ENCODE measurements around the gene OR9A4.

Gene OR9A4

GRCh38 chr7:141916099-141916498 lies at the start of gene OR9A4:
OR9A4 (plus strand) TSS chr7:141916399; CDS start chr7:141918876, 2,477 bp downstream.
- no peak within 1 kb of the TSS for H3K27ac ChIP-seq
- no peaks in the 10 kb centered on the region for H3K27me3 ChIP-seq (ENCODE audit: insufficient read depth, low read depth, severe bottlenecking)
- DNase-seq = no peak
- no peak within 1 kb of the TSS for H3K4me3 ChIP-seq (ENCODE audit: low read depth, low read length)
- no peak for TF ChIP-seq CTCF (IDR thresholded peaks at IDR 0.05; ENCODE audit: low read depth, low read length)
- H3K36me3 ChIP-seq = no peaks in the 10 kb centered on the region
- no peaks in the 10 kb centered on the region for H3K9me3 ChIP-seq (ENCODE audit: severe bottlenecking)

DNA sequence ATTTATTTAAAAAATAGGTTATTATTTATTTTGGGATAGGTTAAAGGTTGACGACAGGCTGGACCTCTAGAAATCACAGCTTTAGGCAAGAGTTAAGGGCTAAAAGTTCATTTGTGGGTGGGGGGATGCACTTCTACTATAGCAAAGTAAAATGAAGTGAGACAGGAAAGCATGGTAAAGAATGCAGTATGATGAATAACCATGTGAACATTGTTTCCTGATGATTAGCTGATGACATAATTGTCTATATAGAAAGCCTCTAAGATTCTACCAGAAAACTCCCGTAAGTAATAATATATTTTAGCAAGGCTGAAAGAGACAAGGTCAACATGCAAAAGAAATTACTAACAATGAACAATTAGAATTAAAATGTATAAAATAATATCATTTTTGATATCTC lies 49.2 kb upstream of the OR9A4 start:
- H3K27me3 ChIP-seq (ENCODE audit: insufficient read depth, low read depth, severe bottlenecking) = no peaks in the 10 kb centered on the region
- no peak for DNase-seq
- no peak for TF ChIP-seq CTCF (IDR thresholded peaks at IDR 0.05; ENCODE audit: low read depth, low read length)
- H3K36me3 ChIP-seq = no peaks in the 10 kb centered on the region
- H3K9me3 ChIP-seq (ENCODE audit: severe bottlenecking) = no peaks in the 10 kb centered on the region
- no peak overlapping the region for H3K4me3 ChIP-seq (ENCODE audit: low read depth, low read length)
- no peak overlapping the region for H3K27ac ChIP-seq

DNA sequence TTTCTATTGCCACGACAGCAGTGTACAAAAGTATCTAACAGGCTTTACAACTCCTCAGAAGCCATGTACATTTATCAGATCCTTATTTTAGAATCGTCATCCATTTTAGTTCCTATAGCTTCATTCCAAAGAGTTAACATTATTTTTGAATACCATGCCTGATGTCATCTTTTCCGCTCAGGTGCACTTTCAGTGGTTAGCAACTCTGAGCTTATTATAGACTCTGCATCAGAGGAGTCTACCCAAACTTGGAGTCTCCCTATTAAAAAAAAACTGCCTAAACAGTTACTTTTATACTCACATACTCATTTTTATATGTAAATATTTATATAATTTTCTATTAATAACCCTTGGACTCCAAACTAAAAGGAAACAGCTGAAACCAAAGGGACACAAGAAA lies 43.3 kb upstream of the OR9A4 start:
- no peak overlapping the region for H3K27ac ChIP-seq
- TF ChIP-seq CTCF (IDR thresholded peaks at IDR 0.05; ENCODE audit: low read depth, low read length) = no peak
- no peak for DNase-seq
- no peaks in the 10 kb centered on the region for H3K36me3 ChIP-seq
- no peaks in the 10 kb centered on the region for H3K27me3 ChIP-seq (ENCODE audit: insufficient read depth, low read depth, severe bottlenecking)
- H3K9me3 ChIP-seq (ENCODE audit: severe bottlenecking) = no peaks in the 10 kb centered on the region
- no peak overlapping the region for H3K4me3 ChIP-seq (ENCODE audit: low read depth, low read length)

GRCh38 chr7:141874787-141875186 lies 41.4 kb upstream of the OR9A4 start:
- Histone ChIP-seq H3K27ac (no peak overlapping the region), H3K36me3 (no peaks in the 10 kb centered on the region), H3K4me3 (ENCODE audit: low read depth, low read length) (no peak overlapping the region), H3K27me3 (ENCODE audit: insufficient read depth, low read depth, severe bottlenecking) (no peaks in the 10 kb centered on the region), H3K9me3 (ENCODE audit: severe bottlenecking) (no peaks in the 10 kb centered on the region)
- TF ChIP-seq CTCF (IDR thresholded peaks at IDR 0.05; ENCODE audit: low read depth, low read length) = no peak
- no peak for DNase-seq

DNA sequence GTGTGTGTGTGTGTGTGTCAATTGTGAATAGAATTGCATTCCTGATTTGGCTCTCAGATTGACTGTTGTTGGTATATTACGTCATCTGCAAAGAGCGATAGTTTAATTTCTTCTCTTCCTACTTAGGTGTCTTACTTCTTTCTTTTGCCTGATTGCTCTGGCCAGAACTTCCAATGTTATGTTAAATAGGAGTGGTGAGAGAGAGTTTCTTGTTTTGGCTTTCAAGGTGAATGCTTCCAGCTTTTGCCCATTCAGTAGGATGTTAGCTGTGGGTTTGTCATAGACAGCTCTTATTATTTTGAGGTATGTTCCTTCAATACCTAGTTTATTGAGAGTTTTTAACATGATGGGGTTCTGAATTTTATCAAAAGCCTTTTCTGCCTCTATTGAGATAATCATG lies 40.7 kb upstream of the OR9A4 start:
- Histone ChIP-seq H3K9me3 (ENCODE audit: severe bottlenecking) (no peaks in the 10 kb centered on the region), H3K27me3 (ENCODE audit: insufficient read depth, low read depth, severe bottlenecking) (no peaks in the 10 kb centered on the region), H3K27ac (no peak overlapping the region), H3K4me3 (ENCODE audit: low read depth, low read length) (no peak overlapping the region), H3K36me3 (no peaks in the 10 kb centered on the region)
- no peak for DNase-seq
- no peak for TF ChIP-seq CTCF (IDR thresholded peaks at IDR 0.05; ENCODE audit: low read depth, low read length)

GRCh38 chr7:141876371-141876770 lies 39.8 kb upstream of the OR9A4 start:
- H3K4me3 ChIP-seq (ENCODE audit: low read depth, low read length) = no peak overlapping the region
- no peaks in the 10 kb centered on the region for H3K36me3 ChIP-seq
- H3K27me3 ChIP-seq (ENCODE audit: insufficient read depth, low read depth, severe bottlenecking) = no peaks in the 10 kb centered on the region
- no peaks in the 10 kb centered on the region for H3K9me3 ChIP-seq (ENCODE audit: severe bottlenecking)
- TF ChIP-seq CTCF (IDR thresholded peaks at IDR 0.05; ENCODE audit: low read depth, low read length) = no peak
- H3K27ac ChIP-seq = no peak overlapping the region
- no peak for DNase-seq

Measured in WERI-Rb-1 (cell line).